ENCODE measurements around the gene DCDC1.

DCDC1 gene

GRCh38 chr11:30908272-30908671, 461.3 kb downstream of the DCDC1 start:
- DNase-seq (ENCODE audit: extremely low read depth, low read depth) = no peak
- no peak overlapping the region for H3K4me3 ChIP-seq (replicated peaks; ENCODE audit: low read depth, low read length)
- TF ChIP-seq, protein P1, sequence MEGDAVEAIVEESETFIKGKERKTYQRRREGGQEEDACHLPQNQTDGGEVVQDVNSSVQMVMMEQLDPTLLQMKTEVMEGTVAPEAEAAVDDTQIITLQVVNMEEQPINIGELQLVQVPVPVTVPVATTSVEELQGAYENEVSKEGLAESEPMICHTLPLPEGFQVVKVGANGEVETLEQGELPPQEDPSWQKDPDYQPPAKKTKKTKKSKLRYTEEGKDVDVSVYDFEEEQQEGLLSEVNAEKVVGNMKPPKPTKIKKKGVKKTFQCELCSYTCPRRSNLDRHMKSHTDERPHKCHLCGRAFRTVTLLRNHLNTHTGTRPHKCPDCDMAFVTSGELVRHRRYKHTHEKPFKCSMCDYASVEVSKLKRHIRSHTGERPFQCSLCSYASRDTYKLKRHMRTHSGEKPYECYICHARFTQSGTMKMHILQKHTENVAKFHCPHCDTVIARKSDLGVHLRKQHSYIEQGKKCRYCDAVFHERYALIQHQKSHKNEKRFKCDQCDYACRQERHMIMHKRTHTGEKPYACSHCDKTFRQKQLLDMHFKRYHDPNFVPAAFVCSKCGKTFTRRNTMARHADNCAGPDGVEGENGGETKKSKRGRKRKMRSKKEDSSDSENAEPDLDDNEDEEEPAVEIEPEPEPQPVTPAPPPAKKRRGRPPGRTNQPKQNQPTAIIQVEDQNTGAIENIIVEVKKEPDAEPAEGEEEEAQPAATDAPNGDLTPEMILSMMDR (IDR thresholded peaks at IDR 0.05; ENCODE audit: low read depth, low read length, missing control alignments) = no peak

DNA sequence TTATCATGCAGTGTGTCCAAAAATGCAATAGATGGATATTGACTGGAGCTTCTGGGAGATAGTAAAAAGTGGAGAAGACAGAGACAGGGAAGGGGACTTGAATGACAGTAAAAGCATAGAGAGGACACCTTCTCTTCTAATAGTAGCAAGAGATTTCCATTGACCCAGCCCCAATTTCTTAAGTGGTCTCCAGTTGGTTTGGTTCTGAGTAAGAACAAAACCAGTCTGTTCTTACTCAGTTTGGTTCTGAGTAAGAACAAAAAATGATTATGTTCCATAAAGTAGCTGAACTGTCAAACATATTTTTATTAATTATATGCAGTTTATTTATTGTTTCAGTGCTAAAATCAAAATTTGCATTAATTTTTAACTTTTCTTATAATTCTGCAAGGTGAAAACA, 466.6 kb downstream of the DCDC1 start:
- TF ChIP-seq, protein P1 (IDR thresholded peaks at IDR 0.05; ENCODE audit: low read depth, low read length, missing control alignments) = no peak
- no peak for DNase-seq (ENCODE audit: extremely low read depth, low read depth)
- no peak overlapping the region for H3K4me3 ChIP-seq (replicated peaks; ENCODE audit: low read depth, low read length)

GRCh38 chr11:30895046-30895445, 474.5 kb downstream of the DCDC1 start:
- no peak overlapping the region for H3K4me3 ChIP-seq (replicated peaks; ENCODE audit: low read depth, low read length)
- TF ChIP-seq, protein P1 (IDR thresholded peaks at IDR 0.05; ENCODE audit: low read depth, low read length, missing control alignments) = no peak
- no peak for DNase-seq (ENCODE audit: extremely low read depth, low read depth)

GRCh38 chr11:30893318-30893717, 476.2 kb downstream of the DCDC1 start:
- DNase-seq (ENCODE audit: extremely low read depth, low read depth) = no peak
- H3K4me3 ChIP-seq (replicated peaks; ENCODE audit: low read depth, low read length) = no peak overlapping the region
- TF ChIP-seq, protein P1 (IDR thresholded peaks at IDR 0.05; ENCODE audit: low read depth, low read length, missing control alignments) = no peak

DNA sequence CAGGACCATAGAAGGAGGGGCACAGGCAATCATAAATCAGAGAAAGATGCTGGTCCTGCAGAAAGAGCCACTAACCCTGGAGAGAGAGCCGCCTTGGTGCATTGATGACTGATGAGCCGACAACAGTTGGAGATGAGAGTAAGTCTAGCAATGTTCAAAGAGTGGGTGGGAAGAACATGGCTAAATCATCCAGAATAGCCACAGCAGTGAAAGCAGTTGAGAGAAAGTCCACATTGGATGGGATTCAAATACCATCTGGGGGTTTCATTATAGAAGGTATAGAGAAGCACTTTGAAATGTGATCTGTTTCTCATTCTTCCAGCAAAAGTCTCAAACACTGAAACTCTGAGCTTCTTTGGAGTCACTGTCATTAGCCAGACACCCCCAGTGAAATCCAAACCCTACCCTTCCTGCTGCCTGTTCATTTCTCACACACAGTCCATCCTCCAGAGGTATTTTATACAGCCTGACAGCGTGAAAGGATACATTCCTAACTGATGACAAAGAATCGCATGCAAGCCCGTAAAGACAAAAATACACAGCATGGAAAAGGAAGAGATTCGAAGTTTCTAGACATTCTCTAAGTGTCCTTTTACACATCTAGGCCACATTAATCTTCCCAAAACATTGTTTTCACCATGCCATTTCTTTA, 480.3 kb downstream of the DCDC1 start:
- H3K4me3 ChIP-seq (replicated peaks; ENCODE audit: low read depth, low read length) = no peak overlapping the region
- DNase-seq (ENCODE audit: extremely low read depth, low read depth) = no peak
- TF ChIP-seq, protein P1 (IDR thresholded peaks at IDR 0.05; ENCODE audit: low read depth, low read length, missing control alignments) = no peak

DNA sequence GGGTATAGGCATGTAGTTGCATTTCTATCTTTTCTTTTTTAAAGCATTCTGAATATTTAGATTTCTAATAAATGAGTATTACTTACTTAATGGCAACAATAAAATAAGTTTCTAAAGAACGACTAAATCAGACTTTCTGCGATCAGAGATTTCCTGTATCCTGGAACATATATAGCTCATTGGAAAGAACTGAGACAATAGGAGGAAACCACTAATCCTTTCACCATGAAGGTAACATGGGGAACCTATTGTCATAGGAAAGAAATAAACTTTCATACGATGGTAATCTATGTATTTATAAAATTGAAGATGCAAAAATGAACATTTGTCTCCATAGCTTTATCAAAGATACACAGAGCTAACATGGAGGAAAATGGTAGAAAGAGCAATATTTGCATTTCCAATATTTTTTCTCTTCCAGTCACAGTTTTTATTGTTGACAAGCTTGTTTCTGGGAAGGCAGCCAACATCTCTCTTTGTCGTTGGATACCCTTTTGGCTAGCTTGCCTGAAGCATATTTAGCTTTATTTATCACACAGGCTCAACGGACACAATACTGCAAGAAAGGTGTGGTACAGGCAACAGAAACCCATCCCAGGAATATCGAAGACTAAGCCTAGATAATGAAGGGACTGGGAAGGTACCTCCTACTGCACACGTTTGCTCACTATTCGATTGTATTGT, 490.1 kb downstream of the DCDC1 start:
- DNase-seq (ENCODE audit: extremely low read depth, low read depth) = no peak
- no peak overlapping the region for H3K4me3 ChIP-seq (replicated peaks; ENCODE audit: low read depth, low read length)
- TF ChIP-seq, protein P1 (IDR thresholded peaks at IDR 0.05; ENCODE audit: low read depth, low read length, missing control alignments) = no peak
